ENCODE results near the gene ITPK1.

DNA sequence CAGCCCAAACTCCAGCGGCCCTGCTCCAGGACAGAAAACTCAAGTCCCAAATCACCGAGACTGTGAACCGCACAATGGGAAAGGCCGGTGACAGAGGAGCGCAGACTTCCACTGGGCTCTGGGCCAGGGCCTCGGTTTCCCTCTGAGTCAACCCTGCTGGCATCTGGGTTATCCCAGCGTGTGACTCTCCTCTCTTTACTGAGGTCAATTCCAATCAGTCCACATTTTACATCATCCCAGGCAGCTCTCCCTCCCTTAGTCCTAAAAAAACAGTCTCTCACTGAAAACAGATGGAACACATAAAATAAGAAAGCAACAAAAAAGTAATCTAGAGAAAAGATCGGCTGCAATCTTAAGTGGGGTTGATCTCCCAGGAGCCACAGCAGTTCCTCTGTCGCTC lies 36.9 kb downstream of the ITPK1 start:
- TF ChIP-seq POLR2AphosphoS5 (IDR thresholded peaks at IDR 0.05; ENCODE audit: low read depth, low read length) (no peak), POLR2A (IDR thresholded peaks at IDR 0.05; ENCODE audit: low read depth, low read length) (no peak), TAF1 (IDR thresholded peaks at IDR 0.05; ENCODE audit: low read depth, low read length) (no peak), SPI1 (IDR thresholded peaks at IDR 0.05; ENCODE audit: low read depth, low read length) (no peak), POU2F2 (IDR thresholded peaks at IDR 0.05; ENCODE audit: low read depth, low read length) (no peak), PAX5 (IDR thresholded peaks at IDR 0.05; ENCODE audit: insufficient read depth, low read length, severe bottlenecking) (no peak)
